Stimulated activated CD8-positive, alpha-beta memory T cell treated with anti-CD3 and anti-CD28 coated beads, Interleukin-15, amount 100 ng/mL, for 24 hours (primary cell): Measurements from ENCODE around the gene C1orf159.
A peak's percentile ranks its signal among the peaks of the same experiment; 100 is the strongest.

ENCODE experiments used
- DNase-seq: peaks from one replicate; pipeline ENCODE4 v3.0.0-alpha.2; 2020; ENCODE audit warnings: low read depth

C1orf159 gene

GRCh38 chr1:1053682-1054081 lies 62.2 kb downstream of the C1orf159 start:
- no peak for DNase-seq

GRCh38 chr1:1053022-1053421 lies 62.9 kb downstream of the C1orf159 start:
- no peak for DNase-seq

GRCh38 chr1:1052003-1052840 lies 63.7 kb downstream of the C1orf159 start:
- DNase-seq = no peak

- no peak for DNase-seq
These were observed 64.6 kb downstream of the C1orf159 start for GRCh38 chr1:1051127-1051810.

GRCh38 chr1:1050577-1051052 lies 65.3 kb downstream of the C1orf159 start:
- no peak for DNase-seq

- DNase-seq = no peak
These were observed 66.3 kb downstream of the C1orf159 start for GRCh38 chr1:1049318-1050165.

GRCh38 chr1:1048765-1049164 lies 67.1 kb downstream of the C1orf159 start:
- DNase-seq = no peak

- DNase-seq = no peak
These were observed 67.9 kb downstream of the C1orf159 start for GRCh38 chr1:1047963-1048362.

- no peak for DNase-seq
These were observed 68.5 kb downstream of the C1orf159 start for GRCh38 chr1:1047407-1047806.

- no peak for DNase-seq
These were observed 69.1 kb downstream of the C1orf159 start for GRCh38 chr1:1046767-1047166.

- DNase-seq = no peak
These were observed 69.6 kb downstream of the C1orf159 start for GRCh38 chr1:1046243-1046642.

- no peak for DNase-seq
These were observed 70.8 kb downstream of the C1orf159 start for GRCh38 chr1:1045129-1045528.

GRCh38 chr1:1044455-1045078 lies 71.3 kb downstream of the C1orf159 start:
- no peak for DNase-seq

- no peak for DNase-seq
These were observed 72.0 kb downstream of the C1orf159 start for GRCh38 chr1:1043921-1044320.

GRCh38 chr1:1043411-1043810 lies 72.5 kb downstream of the C1orf159 start:
- no peak for DNase-seq

GRCh38 chr1:1042835-1043234 lies 73.1 kb downstream of the C1orf159 start:
- DNase-seq = no peak

GRCh38 chr1:1041873-1042272 lies 74.0 kb downstream of the C1orf159 start:
- DNase-seq = no peak

GRCh38 chr1:1041092-1041523 lies 74.8 kb downstream of the C1orf159 start:
- no peak for DNase-seq

- DNase-seq = peak; percentile 35
These were observed 75.6 kb downstream of the C1orf159 start for GRCh38 chr1:1040004-1040991.

- no peak for DNase-seq
These were observed 76.6 kb downstream of the C1orf159 start for GRCh38 chr1:1039145-1039910.
